Ovary (tissue), 9 donors: ENCODE results near the gene RPS6KB2. TPM values are rescaled to one million over a fixed set of nuclear protein-coding genes. Genes with fewer than 3 reads are reported as not detected.

Experiments
- DNase-seq, 5 donors: peaks; one replicate each; pipeline ENCODE4 v3.0.0-alpha.2; 2019 to 2020
- H3K27ac ChIP-seq, 2 donors: fragments of 200-600 bp; one replicate each; pipeline versions ENCODE4 v1.5.1 to v1.8.0; 2019 to 2022
- H3K27me3 ChIP-seq: fragments of 200-600 bp; one replicate; pipeline ENCODE4 v1.8.0; 2022
- H3K36me3 ChIP-seq: fragments of 200-600 bp; sonication (generic); one replicate; pipeline ENCODE4 v1.5.1; 2019
- H3K4me1 ChIP-seq: one replicate; pipeline ENCODE4 v1.8.1; 2013; ENCODE audit warnings: mild to moderate bottlenecking, moderate library complexity; ENCODE audit not compliant: insufficient read depth
- H3K4me3 ChIP-seq: fragments of 200-600 bp; sonication (generic); one replicate; pipeline ENCODE4 v1.5.1; 2017
- H3K9me3 ChIP-seq, 2 donors: fragments of 200-600 bp in 1 of 2; sonication (generic) in 1 of 2; one replicate each; pipeline versions ENCODE4 v1.5.1 to v1.8.1; 2013 to 2019; ENCODE audit warnings: mild to moderate bottlenecking in 1 of 2, moderate library complexity in 1 of 2
- CTCF ChIP-seq, 3 donors: fragments of 450-650 bp in 2 of 3; fragments of 200-600 bp in 1 of 3; IDR thresholded peaks; one replicate each; pipeline versions ENCODE4 v1.5.1 to v1.8.0; 2016 to 2022; ENCODE audit warnings: antibody characterized with exemption in 3 of 3, mild to moderate bottlenecking in 1 of 3
- EP300 ChIP-seq: sonication (generic); formaldehyde crosslinking; IDR thresholded peaks from one replicate; pipeline ENCODE4 v1.6.1; 2017; ENCODE audit warnings: antibody characterized with exemption
- POLR2A ChIP-seq: fragments of 450-650 bp; IDR thresholded peaks from one replicate; pipeline ENCODE4 v1.6.1; 2017; ENCODE audit warnings: antibody characterized with exemption, mild to moderate bottlenecking, moderate library complexity
- WGBS, 3 donors: extraction: QIAGEN DNeasy Blood & Tissue Kit in 1 of 3; methylation state at CpG; one replicate each; pipeline versions ENCODE4 v1.1.5 to v1.1.7; 2013 to 2017; 5-methylcytosine and 5-hydroxymethylcytosine counted together
- intact Hi-C, 4 donors: fragments of 100-400 bp; cut with DNase I; formaldehyde crosslinking; loops; one replicate each; pipeline versions ENCODE4 v1.11.0 to v1.15.1; 2022 to 2023
- polyA plus RNA-seq, 2 donors: library from polyadenylated mRNA; stranded (reverse); fragments of 200-250 nt in 1 of 2; fragments of 350-450 nt in 1 of 2; fragmentation: Illumina TruSeq in 1 of 2; extraction: RNeasy Lipid Tissue Mini Kit (QIAGEN cat#74804) in 1 of 2; gene quantifications; one replicate each; pipeline ENCODE4 v1.2.3, GENCODE V29; 2013 to 2014
- total RNA-seq, 7 donors: library from RNA; depleted of rRNA in 2 of 7; stranded (reverse); fragments of >200 nt in 2 of 7; fragmentation: NEBNext Ultra II Directional in 3 of 7; extraction: Animal tissue kit (Norgen Biotek cat#: 25700) in 3 of 7; gene quantifications; one replicate each; pipeline versions ENCODE4 v1.1.0 to v1.2.4, GENCODE V29; 2016 to 2023
- donor health status: DM: no; HTN: no; CAD: no; lungs with moderate emphysema.
- donor health status: DM: no; HTN: no; CAD: no.
- donor health status: Bipolar disorder and iron deficiency.
- donor health status: DM: yes; HTN: yes; CAD: no.
- donor health status: DM: no; HTN: no; CAD: no.
- donor health status: DM: yes; HTN: yes; CAD: no.

RPS6KB2 gene
- total and polyA plus RNA-seq, 9 donors: 10.4 to 38.6 (median 33.1) TPM

- DNase-seq: no peak
- no peak overlapping the region for H3K27ac ChIP-seq
- peaks cover 6% of the 10 kb centered on the region for H3K4me1 ChIP-seq
Observed at GRCh38 chr11:67417425-67417824, 10.9 kb upstream of the RPS6KB2 start.

GRCh38 chr11:67418476-67419281 is 9.6 kb upstream of the RPS6KB2 start:
- Histone ChIP-seq H3K27ac (no peak overlapping the region), H3K9me3 (no peaks in the 10 kb centered on the region), H3K36me3 (no peaks in the 10 kb centered on the region), H3K4me1 (peaks cover 6% of the 10 kb centered on the region), H3K27me3 (no peaks in the 10 kb centered on the region), H3K4me3 (no peak overlapping the region)
- DNase-seq: no peak
- whole genome bisulfite sequencing, 3 donors: 80 to 85% (median 81%) methylated on average over 18 to 26 of the region's 26 CpGs
- no peak for TF ChIP-seq EP300
- no peak for TF ChIP-seq CTCF (IDR thresholded peaks at IDR 0.05)
- no peak for TF ChIP-seq POLR2A
- intact Hi-C loops: no loop called here

More at GRCh38 chr11:67417425-67417824, 10.9 kb upstream of the RPS6KB2 start:
- H3K4me3 ChIP-seq: no peak overlapping the region
- TF ChIP-seq POLR2A (no peak), EP300 (no peak), CTCF (IDR thresholded peaks at IDR 0.05) (no peak)
- H3K9me3 ChIP-seq: no peaks in the 10 kb centered on the region
- intact Hi-C loops: no loop called here
- 70 to 88% (median 70%) methylated on average over 4 to 12 of the region's 12 CpGs for WGBS, 3 donors
- peaks cover 2% of the 10 kb centered on the region for H3K27me3 ChIP-seq
- H3K36me3 ChIP-seq: no peaks in the 10 kb centered on the region

- Histone ChIP-seq H3K4me1 (peaks cover 6% of the 10 kb centered on the region), H3K27me3 (no peaks in the 10 kb centered on the region), H3K9me3 (no peaks in the 10 kb centered on the region), H3K36me3 (no peaks in the 10 kb centered on the region), H3K27ac (no peak overlapping the region), H3K4me3 (no peak overlapping the region)
- TF ChIP-seq EP300 (no peak), POLR2A (no peak), CTCF (IDR thresholded peaks at IDR 0.05) (no peak)
- WGBS, 3 donors: 90 to 94% (median 91%) methylated on average over 19 to 21 of the region's 21 CpGs
- no peak for DNase-seq
- intact Hi-C loops: no loop called here
Observed at GRCh38 chr11:67419325-67420049, 8.8 kb upstream of the RPS6KB2 start.

GRCh38 chr11:67420147-67420645 is 8.1 kb upstream of the RPS6KB2 start:
- Histone ChIP-seq H3K4me3 (peak overlapping the region; percentile 59), H3K36me3 (no peaks in the 10 kb centered on the region), H3K27me3 (no peaks in the 10 kb centered on the region), H3K27ac (peak overlapping the region; percentile 78 to 94), H3K4me1 (peaks cover 6% of the 10 kb centered on the region), H3K9me3 (no peaks in the 10 kb centered on the region)
- WGBS, 3 donors: 30 to 70% (median 32%) methylated on average over 7 to 15 of the region's 15 CpGs
- intact Hi-C loops: no loop called here
- DNase-seq: peak in 1 of 5 donors; percentile 69
- no peak for TF ChIP-seq CTCF (IDR thresholded peaks at IDR 0.05)
- no peak for TF ChIP-seq POLR2A
- no peak for TF ChIP-seq EP300
